Thyroid gland (tissue), 4 donors: ENCODE data around the gene ALKBH6.

Experiments used
- POLR2A ChIP-seq, 2 donors: fragments of 450-650 bp; IDR thresholded peaks; one replicate each; pipeline ENCODE4 v1.6.1; 2017; ENCODE audit warnings: antibody characterized with exemption in 2 of 2, mild to moderate bottlenecking in 2 of 2, moderate library complexity in 1 of 2
- TF ChIP-seq, protein P1 (sequence below), 6 experiments: fragments of 200-600 bp in 3 of 6; fragments of 450-650 bp in 3 of 6; sonication (generic) in 3 of 6; IDR thresholded peaks; one replicate each; pipeline ENCODE4 v1.5.1; 2016 to 2019; ENCODE audit warnings: antibody characterized with exemption in 6 of 6, mild to moderate bottlenecking in 2 of 6, inconsistent platforms in 1 of 6, moderate library complexity in 1 of 6

DNA sequence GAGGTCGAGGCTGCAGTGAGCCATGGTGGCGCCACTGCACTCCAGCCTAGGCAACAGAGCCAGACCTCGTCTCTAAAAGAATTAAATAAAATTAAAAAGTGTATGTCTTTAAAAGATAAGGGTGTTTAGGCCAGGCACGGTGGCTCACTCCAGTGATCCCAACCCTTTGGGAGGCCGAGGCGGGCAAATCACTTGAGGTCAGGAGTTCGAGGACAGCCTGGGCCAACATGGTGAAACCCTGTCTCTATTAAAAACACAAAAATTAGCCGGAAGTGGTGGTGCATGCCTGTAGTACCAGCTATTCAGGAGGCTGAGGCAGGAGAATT, 26.5 kb downstream of the ALKBH6 start:
- TF ChIP-seq, protein P1, sequence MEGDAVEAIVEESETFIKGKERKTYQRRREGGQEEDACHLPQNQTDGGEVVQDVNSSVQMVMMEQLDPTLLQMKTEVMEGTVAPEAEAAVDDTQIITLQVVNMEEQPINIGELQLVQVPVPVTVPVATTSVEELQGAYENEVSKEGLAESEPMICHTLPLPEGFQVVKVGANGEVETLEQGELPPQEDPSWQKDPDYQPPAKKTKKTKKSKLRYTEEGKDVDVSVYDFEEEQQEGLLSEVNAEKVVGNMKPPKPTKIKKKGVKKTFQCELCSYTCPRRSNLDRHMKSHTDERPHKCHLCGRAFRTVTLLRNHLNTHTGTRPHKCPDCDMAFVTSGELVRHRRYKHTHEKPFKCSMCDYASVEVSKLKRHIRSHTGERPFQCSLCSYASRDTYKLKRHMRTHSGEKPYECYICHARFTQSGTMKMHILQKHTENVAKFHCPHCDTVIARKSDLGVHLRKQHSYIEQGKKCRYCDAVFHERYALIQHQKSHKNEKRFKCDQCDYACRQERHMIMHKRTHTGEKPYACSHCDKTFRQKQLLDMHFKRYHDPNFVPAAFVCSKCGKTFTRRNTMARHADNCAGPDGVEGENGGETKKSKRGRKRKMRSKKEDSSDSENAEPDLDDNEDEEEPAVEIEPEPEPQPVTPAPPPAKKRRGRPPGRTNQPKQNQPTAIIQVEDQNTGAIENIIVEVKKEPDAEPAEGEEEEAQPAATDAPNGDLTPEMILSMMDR (IDR thresholded peaks at IDR 0.05) = no peak
- no peak for TF ChIP-seq POLR2A (IDR thresholded peaks at IDR 0.05)
